ENCODE measurements around the gene ACR. TPM values are rescaled to one million over a fixed set of nuclear protein-coding genes. Genes with fewer than 3 reads are reported as not detected.
A peak's percentile ranks its signal among the peaks of the same experiment; 100 is the strongest.

The ACR gene
- total RNA-seq, 6 experiments from 2014 or later: 0.34 to 0.84 (median 0.55) TPM; not detected in 1

GRCh38 chr22:50715250-50715649, 22.8 kb upstream of the ACR start:
- Histone ChIP-seq H3K27me3 (no peaks in the 10 kb centered on the region), H3K4me1 (no peaks in the 10 kb centered on the region), H3K4me3 (no peak overlapping the region), H3K9me3 (no peaks in the 10 kb centered on the region), H3K36me3 (no peaks in the 10 kb centered on the region), H3K27ac (no peak overlapping the region)
- ATAC-seq (peak in 1 of 4 donors; percentile 1), DNase-seq (peak in 1 of 3 donors; percentile 54)
- TF ChIP-seq CTCF (IDR thresholded peaks at IDR 0.05): no peak
- no peak for TF ChIP-seq POLR2A (IDR thresholded peaks at IDR 0.05)
- 75% methylated on average over 4 of the region's 9 CpGs for WGBS (ENCODE audit: insufficient coverage, low coverage, low lambda C conversion rate, missing lambda C conversion rate)
- intact Hi-C loops (cut with DNase I): no loop called here

GRCh38 chr22:50715776-50716175, 22.2 kb upstream of the ACR start:
- Histone ChIP-seq H3K27me3 (no peaks in the 10 kb centered on the region), H3K4me3 (no peak overlapping the region), H3K36me3 (no peaks in the 10 kb centered on the region), H3K9me3 (no peaks in the 10 kb centered on the region), H3K27ac (no peak overlapping the region), H3K4me1 (no peaks in the 10 kb centered on the region)
- intact Hi-C loops (cut with DNase I): no loop called here
- DNase-seq (no peak), ATAC-seq (no peak)
- TF ChIP-seq CTCF (IDR thresholded peaks at IDR 0.05) (no peak), POLR2A (IDR thresholded peaks at IDR 0.05) (no peak)
- no CpG with 5 or more reads among the region's 7 CpGs for WGBS (ENCODE audit: insufficient coverage, low coverage, low lambda C conversion rate, missing lambda C conversion rate)

DNA sequence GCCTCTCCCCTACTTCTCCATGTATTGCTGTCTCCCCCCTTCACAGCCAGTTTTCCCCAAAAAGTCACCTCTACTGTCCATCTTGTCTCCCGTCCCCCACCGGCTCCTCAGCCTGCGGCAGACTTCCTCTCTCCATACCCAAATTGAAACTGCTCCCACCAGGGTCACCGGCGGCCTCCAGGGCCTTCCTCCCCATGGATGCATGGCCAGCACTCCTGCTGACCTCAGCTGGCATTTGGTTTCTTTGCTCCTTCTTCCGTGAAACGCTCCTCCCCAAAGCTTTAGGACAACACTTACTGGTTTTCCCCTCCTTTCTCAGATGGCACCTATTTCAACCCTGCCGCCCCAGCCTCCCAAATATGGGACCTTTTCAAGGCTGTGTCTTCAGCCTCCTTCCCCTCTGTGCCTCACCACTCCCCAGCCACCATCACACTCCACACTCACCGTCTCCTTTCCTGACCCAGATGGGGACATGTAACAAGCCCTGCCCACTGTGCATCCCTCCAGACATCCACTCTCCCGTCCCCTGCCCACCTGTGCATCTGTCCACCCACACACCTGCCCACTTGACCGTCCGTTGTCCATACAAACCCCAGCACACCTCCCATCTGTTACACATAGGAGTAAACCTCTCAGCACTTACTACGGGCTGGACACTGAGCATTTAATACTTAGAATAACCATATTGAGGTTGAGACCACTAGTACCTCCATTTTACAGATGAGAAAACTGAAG, 21.5 kb upstream of the ACR start:
- no peak overlapping the region for H3K27ac ChIP-seq
- H3K4me1 ChIP-seq: no peaks in the 10 kb centered on the region
- no peak overlapping the region for H3K4me3 ChIP-seq
- no peaks in the 10 kb centered on the region for H3K9me3 ChIP-seq
- H3K27me3 ChIP-seq: no peaks in the 10 kb centered on the region
- WGBS (ENCODE audit: insufficient coverage, low coverage, low lambda C conversion rate, missing lambda C conversion rate): 85% methylated on average over 11 of the region's 13 CpGs
- no peak for DNase-seq
- intact Hi-C loops (cut with DNase I): no loop called here
- H3K36me3 ChIP-seq: no peaks in the 10 kb centered on the region
- no peak for ATAC-seq
- no peak for TF ChIP-seq POLR2A (IDR thresholded peaks at IDR 0.05)
- no peak for TF ChIP-seq CTCF (IDR thresholded peaks at IDR 0.05)

DNA sequence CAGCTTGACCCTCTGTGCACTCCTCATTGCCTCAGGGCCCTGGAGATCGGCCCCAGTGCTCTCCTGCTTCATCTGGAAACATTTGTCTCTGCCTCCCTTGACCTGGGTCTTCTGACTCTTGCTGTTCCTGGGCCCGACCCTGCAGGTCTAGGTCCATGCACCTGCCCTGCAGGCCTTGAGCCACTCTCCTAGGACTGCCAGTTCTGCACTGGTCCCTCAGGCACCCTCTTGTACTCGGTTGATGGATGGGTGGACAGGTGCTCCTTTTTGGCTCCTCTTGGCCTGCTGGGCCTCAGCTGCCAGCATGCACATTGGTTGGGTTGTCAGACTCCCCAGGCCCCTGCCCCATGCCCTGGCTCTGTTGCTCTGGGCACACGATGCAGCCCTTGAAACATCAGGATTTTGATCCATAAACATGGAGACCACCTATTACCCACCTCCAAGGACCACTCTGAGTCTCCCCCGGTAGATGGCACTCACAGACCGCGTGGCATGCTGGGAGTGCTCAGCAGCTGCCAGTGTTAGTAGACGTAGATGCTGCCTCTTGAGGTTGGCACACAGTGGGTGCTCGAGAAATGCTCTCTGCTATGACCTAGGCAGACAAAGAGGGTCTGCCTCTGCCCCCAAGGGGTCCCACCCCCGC, 20.2 kb upstream of the ACR start:
- TF ChIP-seq CTCF (IDR thresholded peaks at IDR 0.05) (no peak), POLR2A (IDR thresholded peaks at IDR 0.05) (no peak)
- no peak for DNase-seq
- no peak overlapping the region for H3K4me3 ChIP-seq
- H3K27ac ChIP-seq: no peak overlapping the region
- H3K9me3 ChIP-seq: no peaks in the 10 kb centered on the region
- H3K27me3 ChIP-seq: no peaks in the 10 kb centered on the region
- peaks cover 0 to 7% (median 0%) of the 10 kb centered on the region in 4 donors for H3K36me3 ChIP-seq
- whole genome bisulfite sequencing (ENCODE audit: insufficient coverage, low coverage, low lambda C conversion rate, missing lambda C conversion rate): 91% methylated on average over 4 of the region's 10 CpGs
- ATAC-seq: no peak
- intact Hi-C loops (cut with DNase I): no loop called here
- H3K4me1 ChIP-seq: no peaks in the 10 kb centered on the region

Measured in right lobe of liver (tissue), 6 donors.